ENCODE measurements around the gene SPATA6. TPM values are rescaled to one million over a fixed set of nuclear protein-coding genes. Genes with fewer than 3 reads are reported as not detected.

SPATA6 gene
- total and polyA plus RNA-seq, 2 donors (not counting 3 experiments of a cell fraction or from before 2014, with no cell fraction given), result 0.79 to 4.9 TPM

DNA sequence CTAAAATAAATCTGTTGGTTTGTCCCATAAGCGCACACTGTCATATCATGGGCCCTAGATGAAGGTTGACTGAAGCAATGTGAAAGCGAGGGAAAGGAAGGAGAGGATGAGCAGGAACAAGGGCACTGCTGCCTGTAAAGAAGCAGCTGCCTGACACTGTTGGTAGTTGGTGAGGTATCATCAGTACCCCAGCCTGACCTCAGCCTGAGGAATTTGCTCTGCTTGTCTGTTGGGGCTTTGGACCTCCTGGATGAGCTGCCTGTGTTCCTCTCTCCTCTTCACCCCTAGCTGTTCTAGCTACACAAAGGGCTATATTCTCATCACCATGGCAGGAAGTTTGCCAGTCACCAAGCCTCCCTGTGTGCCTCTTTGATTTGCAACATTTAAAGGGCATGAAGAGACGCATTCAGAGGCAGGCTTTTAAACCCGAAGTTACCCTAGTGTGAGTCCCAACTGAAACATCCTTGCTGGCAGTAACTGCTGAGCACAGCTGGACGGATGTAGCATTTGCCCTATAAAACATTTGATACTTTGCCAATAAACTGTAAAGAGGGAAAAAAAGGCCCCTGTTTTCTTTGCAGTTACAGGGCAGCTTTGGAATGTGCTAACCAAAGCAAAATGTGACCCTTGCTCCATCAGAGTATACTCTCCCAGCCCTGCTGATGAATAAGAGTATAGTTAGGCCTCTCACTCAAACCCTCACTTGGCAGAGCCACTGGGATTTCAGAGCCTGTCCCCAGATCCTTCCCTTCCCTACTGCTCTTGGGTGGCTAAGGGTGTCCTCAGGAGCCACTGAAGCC is 22.2 kb upstream of the SPATA6 start:
- H3K9me3 ChIP-seq (replicated peaks; ENCODE audit: control insufficient read depth, insufficient read depth, low read length), result no peaks in the 10 kb centered on the region
- ChIA-PET CTCF (interaction anchor here (0.7 to 1.3 kb wide), 3 partner anchors 22 to 74 kb away, joined by 3 to 5 read pairs (median 3); partner anchors contain the start of gene SPATA6), POLR2A (no interaction called here)
- H3K4me2 ChIP-seq (ENCODE audit: insufficient read depth, low read length), result no peak overlapping the region
- H3K9ac ChIP-seq (replicated peaks; ENCODE audit: extremely low read depth, insufficient read depth, low read length), result no peak overlapping the region
- intact Hi-C loops (cut with micrococcal nuclease), result loop anchor here (1.0 kb wide), 1 partner anchor 22 kb away; the partner anchor contains the start of gene SPATA6
- H3K36me3 ChIP-seq (ENCODE audit: control insufficient read depth in 2 of 2, extremely low read depth in 1 of 2, insufficient read depth in 2 of 2, low read length in 2 of 2), result no peaks in the 10 kb centered on the region
- dilution Hi-C loops (cut with MboI; ENCODE audit: extremely low pct_ligation_motif_present, low sequenced_read_pairs), result no loop called here
- no peaks in the 10 kb centered on the region for H3K9me1 ChIP-seq (replicated peaks; ENCODE audit: control insufficient read depth, extremely low read depth, insufficient read depth, low read length)
- H3K27me3 ChIP-seq (ENCODE audit: control insufficient read depth in 2 of 2, insufficient read depth in 2 of 2, low read length in 2 of 2), result peaks cover 0 to 1% of the 10 kb centered on the region in 2 experiments
- H3K79me2 ChIP-seq (ENCODE audit: control insufficient read depth, insufficient read depth, low read length), result no peaks in the 10 kb centered on the region
- H3K4me3 ChIP-seq (replicated peaks in 1 of 3; ENCODE audit: insufficient read depth in 1 of 3, low read depth in 1 of 3, low read length in 3 of 3), result no peak overlapping the region
- peak; percentile 85 for DNase-seq (ENCODE audit: low read depth, low spot score)
- peak; percentile 91 for FAIRE-seq
- H2AFZ ChIP-seq (ENCODE audit: low read depth, low read length), result no peak overlapping the region
- no peaks in the 10 kb centered on the region for H4K20me1 ChIP-seq (replicated peaks; ENCODE audit: control insufficient read depth, extremely low read depth, insufficient read depth, low read length)
- no peak overlapping the region for H3K27ac ChIP-seq (ENCODE audit: insufficient read depth, low read depth, low read length)
- TF ChIP-seq, protein P1, sequence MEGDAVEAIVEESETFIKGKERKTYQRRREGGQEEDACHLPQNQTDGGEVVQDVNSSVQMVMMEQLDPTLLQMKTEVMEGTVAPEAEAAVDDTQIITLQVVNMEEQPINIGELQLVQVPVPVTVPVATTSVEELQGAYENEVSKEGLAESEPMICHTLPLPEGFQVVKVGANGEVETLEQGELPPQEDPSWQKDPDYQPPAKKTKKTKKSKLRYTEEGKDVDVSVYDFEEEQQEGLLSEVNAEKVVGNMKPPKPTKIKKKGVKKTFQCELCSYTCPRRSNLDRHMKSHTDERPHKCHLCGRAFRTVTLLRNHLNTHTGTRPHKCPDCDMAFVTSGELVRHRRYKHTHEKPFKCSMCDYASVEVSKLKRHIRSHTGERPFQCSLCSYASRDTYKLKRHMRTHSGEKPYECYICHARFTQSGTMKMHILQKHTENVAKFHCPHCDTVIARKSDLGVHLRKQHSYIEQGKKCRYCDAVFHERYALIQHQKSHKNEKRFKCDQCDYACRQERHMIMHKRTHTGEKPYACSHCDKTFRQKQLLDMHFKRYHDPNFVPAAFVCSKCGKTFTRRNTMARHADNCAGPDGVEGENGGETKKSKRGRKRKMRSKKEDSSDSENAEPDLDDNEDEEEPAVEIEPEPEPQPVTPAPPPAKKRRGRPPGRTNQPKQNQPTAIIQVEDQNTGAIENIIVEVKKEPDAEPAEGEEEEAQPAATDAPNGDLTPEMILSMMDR (IDR thresholded peaks at IDR 0.05; ENCODE audit: extremely low read depth in 1 of 2, insufficient read depth in 1 of 2, low read depth in 1 of 2, low read length in 2 of 2), result no peak
- no peak for TF ChIP-seq FOS (IDR thresholded peaks at IDR 0.05; ENCODE audit: borderline replicate concordance, insufficient read depth, low read length)
- TF ChIP-seq POLR2AphosphoS5 (IDR thresholded peaks at IDR 0.05; ENCODE audit: insufficient read depth, low read depth, low read length), result no peak
- TF ChIP-seq, protein P2, sequence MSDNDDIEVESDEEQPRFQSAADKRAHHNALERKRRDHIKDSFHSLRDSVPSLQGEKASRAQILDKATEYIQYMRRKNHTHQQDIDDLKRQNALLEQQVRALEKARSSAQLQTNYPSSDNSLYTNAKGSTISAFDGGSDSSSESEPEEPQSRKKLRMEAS (IDR thresholded peaks at IDR 0.05; ENCODE audit: insufficient read depth, insufficient read length), result no peak
- TF ChIP-seq EZH2 (IDR thresholded peaks at IDR 0.05; ENCODE audit: borderline replicate concordance, low read depth, low read length, severe bottlenecking), result no peak
- TF ChIP-seq JUN (IDR thresholded peaks at IDR 0.05; ENCODE audit: borderline replicate concordance, insufficient read depth, insufficient read length, low read depth), result no peak
- TF ChIP-seq MYC (IDR thresholded peaks at IDR 0.05; ENCODE audit: low read depth, low read length), result no peak
- no peak for TF ChIP-seq GATA2 (IDR thresholded peaks at IDR 0.05; ENCODE audit: insufficient read depth, insufficient read length, low read depth, low read length)
- no TSS peak for BruUV-seq (replicated peaks)
- H3K4me1 ChIP-seq (ENCODE audit: control insufficient read depth, extremely low read depth, insufficient read depth, low read length), result peaks cover 7% of the 10 kb centered on the region
